ENCODE results near the gene SNX9. TPM values are rescaled to one million over a fixed set of nuclear protein-coding genes. Genes with fewer than 3 reads are reported as not detected.

The SNX9 gene
- total RNA-seq, 1 experiment from 2014 or later: 31.3 TPM

- Histone ChIP-seq H2BK5ac (ENCODE audit: insufficient read length, low read length) (no peak overlapping the region), H3K27me3 (ENCODE audit: insufficient read depth, low read length) (no peaks in the 10 kb centered on the region), H3T11ph (ENCODE audit: low read length) (no peak overlapping the region), H2BK12ac (ENCODE audit: insufficient read length, low read depth, low read length) (no peak overlapping the region), H2AFZ (ENCODE audit: low read length) (no peak overlapping the region), H3K4ac (ENCODE audit: low read depth, low read length) (no peak overlapping the region), H3K14ac (ENCODE audit: insufficient read depth, low read length) (no peak overlapping the region), H3K79me2 (ENCODE audit: insufficient read depth, low read length) (no peaks in the 10 kb centered on the region), H4K8ac (replicated peaks; ENCODE audit: insufficient read length, low read depth, low read length) (no peak overlapping the region), H3K4me2 (ENCODE audit: insufficient read depth, insufficient read length, low read length) (no peak overlapping the region), H3K4me1 (ENCODE audit: insufficient read depth, low read length) (no peaks in the 10 kb centered on the region), H2BK20ac (ENCODE audit: low read depth, low read length, poor library complexity, severe bottlenecking) (no peak overlapping the region), H3K9ac (ENCODE audit: extremely low read depth, insufficient read length, low read length) (no peak overlapping the region), H3K56ac (ENCODE audit: insufficient read length, low read depth, low read length) (no peak overlapping the region), H2BK15ac (ENCODE audit: low read depth, low read length) (no peak overlapping the region), H4K5ac (ENCODE audit: insufficient read length, low read depth, low read length) (no peak overlapping the region), H3K23me2 (ENCODE audit: insufficient read length, low read depth, low read length, poor library complexity, severe bottlenecking) (no peaks in the 10 kb centered on the region), H4K20me1 (ENCODE audit: control insufficient read depth, insufficient read depth, insufficient read length) (no peaks in the 10 kb centered on the region), H4K91ac (ENCODE audit: insufficient read length, low read depth, low read length) (no peak overlapping the region), H2AK5ac (ENCODE audit: insufficient read length, low read length) (no peak overlapping the region), H2BK120ac (ENCODE audit: low read depth, low read length, poor library complexity, severe bottlenecking) (no peak overlapping the region), H3K18ac (ENCODE audit: insufficient read length, low read depth, low read length) (no peak overlapping the region), H3K27ac (ENCODE audit: insufficient read length, low read depth, low read length) (no peak overlapping the region), H3K79me1 (ENCODE audit: insufficient read depth, low read depth, low read length, poor library complexity, severe bottlenecking) (no peaks in the 10 kb centered on the region), H3K23ac (ENCODE audit: insufficient read length, low read depth, low read length) (no peak overlapping the region), H3K9me3 (ENCODE audit: control insufficient read depth, low read depth, low read length) (no peaks in the 10 kb centered on the region)
- H3K4me1 Mint-ChIP-seq: peaks cover 22 to 26% of the 10 kb centered on the region in 2 experiments
- DNase-seq: no peak
- peaks cover 30% of the 10 kb centered on the region for H3K27me3 Mint-ChIP-seq (ENCODE audit: low read depth)
- no CpG with 5 or more reads among the region's 2 CpGs for WGBS (ENCODE audit: extremely low coverage, insufficient read length, low lambda C conversion rate)
- no peak overlapping the region for H3K4me3 Mint-ChIP-seq
- TF ChIP-seq CTCF (conservative IDR thresholded peaks at IDR 0.05): no peak
- no peaks in the 10 kb centered on the region; a peak in 1 of 7 replicates for H3K36me3 Mint-ChIP-seq (ENCODE audit: insufficient read depth in 1 of 3, low read depth in 3 of 3)
- no peaks in the 10 kb centered on the region for H3K9me3 Mint-ChIP-seq
- H3K27ac Mint-ChIP-seq: no peak overlapping the region
These were observed 152.4 kb downstream of the SNX9 start for GRCh38 chr6:157975456-157975855.

Measured in H9 (cell line).